Ovary (tissue), 3 donors: ENCODE results near the gene GNAS.

Source experiments
- POLR2A ChIP-seq: fragments of 450-650 bp; IDR thresholded peaks from one replicate; pipeline ENCODE4 v1.6.1; 2017; ENCODE audit warnings: antibody characterized with exemption, mild to moderate bottlenecking, moderate library complexity
- TF ChIP-seq, protein P1 (sequence below), 3 donors: fragments of 450-650 bp in 2 of 3; fragments of 200-600 bp in 1 of 3; IDR thresholded peaks; one replicate each; pipeline versions ENCODE4 v1.5.1 to v1.8.0; 2016 to 2022; ENCODE audit warnings: antibody characterized with exemption in 3 of 3, mild to moderate bottlenecking in 1 of 3
- donor health status: DM: no; HTN: no; CAD: no.

DNA sequence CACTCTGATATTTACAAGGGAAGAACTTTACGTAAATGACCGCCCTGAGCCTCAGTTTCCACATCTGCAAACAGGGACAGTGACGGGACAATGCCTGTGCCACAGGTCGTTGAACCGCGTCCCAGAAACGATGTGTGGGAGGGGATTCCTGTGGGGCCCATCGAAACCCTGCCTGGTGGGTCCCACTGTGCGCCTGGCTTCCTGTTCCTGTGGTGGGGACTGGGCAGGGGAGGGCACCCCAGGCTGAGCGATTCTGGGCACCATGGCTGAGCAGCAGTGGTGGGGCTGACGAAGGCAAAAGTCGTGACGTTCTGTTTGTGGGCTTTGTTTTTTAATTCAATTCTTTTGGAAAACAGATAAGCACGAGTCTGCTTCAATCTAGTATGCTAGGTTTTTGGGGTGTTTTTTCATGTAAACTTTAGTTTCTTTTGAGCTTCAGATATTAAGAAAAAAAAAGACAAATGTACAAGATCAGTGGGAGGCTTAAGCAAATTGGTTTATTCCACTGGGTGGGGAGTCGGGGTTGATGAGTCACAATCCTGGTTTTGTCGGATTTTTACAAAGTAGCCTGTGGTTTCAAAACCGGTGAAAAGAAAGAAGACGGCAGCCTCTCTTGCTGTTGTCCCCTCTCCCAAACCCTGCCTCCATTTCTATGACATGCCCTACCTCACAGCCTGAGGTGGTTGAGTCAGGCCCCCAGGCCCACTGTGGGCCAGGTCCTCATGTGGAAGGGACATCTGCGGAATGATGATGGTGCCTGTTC, 42.2 kb upstream of the GNAS start:
- TF ChIP-seq, protein P1, sequence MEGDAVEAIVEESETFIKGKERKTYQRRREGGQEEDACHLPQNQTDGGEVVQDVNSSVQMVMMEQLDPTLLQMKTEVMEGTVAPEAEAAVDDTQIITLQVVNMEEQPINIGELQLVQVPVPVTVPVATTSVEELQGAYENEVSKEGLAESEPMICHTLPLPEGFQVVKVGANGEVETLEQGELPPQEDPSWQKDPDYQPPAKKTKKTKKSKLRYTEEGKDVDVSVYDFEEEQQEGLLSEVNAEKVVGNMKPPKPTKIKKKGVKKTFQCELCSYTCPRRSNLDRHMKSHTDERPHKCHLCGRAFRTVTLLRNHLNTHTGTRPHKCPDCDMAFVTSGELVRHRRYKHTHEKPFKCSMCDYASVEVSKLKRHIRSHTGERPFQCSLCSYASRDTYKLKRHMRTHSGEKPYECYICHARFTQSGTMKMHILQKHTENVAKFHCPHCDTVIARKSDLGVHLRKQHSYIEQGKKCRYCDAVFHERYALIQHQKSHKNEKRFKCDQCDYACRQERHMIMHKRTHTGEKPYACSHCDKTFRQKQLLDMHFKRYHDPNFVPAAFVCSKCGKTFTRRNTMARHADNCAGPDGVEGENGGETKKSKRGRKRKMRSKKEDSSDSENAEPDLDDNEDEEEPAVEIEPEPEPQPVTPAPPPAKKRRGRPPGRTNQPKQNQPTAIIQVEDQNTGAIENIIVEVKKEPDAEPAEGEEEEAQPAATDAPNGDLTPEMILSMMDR (IDR thresholded peaks at IDR 0.05), result no peak
- no peak for TF ChIP-seq POLR2A
